ENCODE measurements around the gene LRP5.

- TF ChIP-seq POLR2A (IDR thresholded peaks at IDR 0.05): no peak
- TF ChIP-seq CTCF (IDR thresholded peaks at IDR 0.05): no peak
These were observed 74.1 kb downstream of the LRP5 start for GRCh38 chr11:68386331-68386978.
